ENCODE results near the gene TBX2. TPM values are rescaled to one million over a fixed set of nuclear protein-coding genes. Genes with fewer than 3 reads are reported as not detected.

The TBX2 gene
- total and polyA plus RNA-seq, 2 of the 4 experiments (the other 2 are of a cell fraction) = 20.1 to 64.1 TPM

DNA sequence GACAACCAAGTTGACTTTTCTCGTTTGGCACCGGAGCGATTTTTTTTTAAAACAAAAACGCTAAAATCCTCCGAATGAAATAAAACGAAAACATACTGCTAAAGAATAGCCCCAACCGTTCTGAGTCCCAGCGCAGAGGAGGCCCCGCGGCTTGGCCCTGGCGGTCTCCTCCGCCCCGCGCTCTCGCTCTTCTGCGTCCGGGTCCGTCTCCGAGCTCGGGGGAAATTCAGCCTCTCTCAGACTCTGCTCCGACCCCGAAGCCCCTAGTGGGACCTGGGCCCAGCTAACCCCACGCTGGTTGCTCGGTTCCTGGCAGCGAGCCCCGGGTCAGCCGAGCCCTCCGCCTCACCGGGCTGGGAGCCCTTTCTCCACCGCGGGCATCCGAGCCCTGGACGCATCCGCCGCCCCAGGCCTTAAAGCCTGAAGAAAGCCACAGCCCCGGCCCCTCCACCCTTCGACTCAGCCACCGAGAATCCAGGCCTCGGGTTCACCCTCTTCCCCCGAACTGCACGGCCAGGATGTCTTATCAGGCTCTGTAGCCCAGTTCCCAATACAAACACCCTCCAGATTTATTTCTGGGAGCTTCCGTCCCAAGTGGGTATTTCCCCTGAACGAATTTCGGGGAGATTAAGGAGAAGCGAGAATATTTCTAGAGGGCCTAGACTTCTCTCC lies 1.2 kb downstream of the TBX2 start:
- no peak for DNase-seq
- H3K4me1 ChIP-seq (ENCODE audit: control insufficient read depth, insufficient read depth, low read length) = peaks cover 6% of the 10 kb centered on the region
- peak overlapping the region; percentile 54 to 64; a peak in 2 of 4 replicates for H4K8ac ChIP-seq (ENCODE audit: low read depth in 2 of 2, low read length in 2 of 2)
- H3K27me3 ChIP-seq (ENCODE audit: control insufficient read depth, insufficient read depth, low read length) = no peaks in the 10 kb centered on the region
- no peak overlapping the region for H2AFZ ChIP-seq (replicated peaks; ENCODE audit: low read length, poor library complexity)
- H2AK9ac ChIP-seq (replicated peaks; ENCODE audit: low read depth, low read length, poor library complexity) = peak overlapping the region; percentile 47
- H3K4me3 ChIP-seq (ENCODE audit: insufficient read depth, low read depth, low read length) = peak overlapping the region; percentile 98
- dilution Hi-C loops (cut with HindIII; ENCODE audit: low sequenced_read_pairs, unreplicated experiment) (no loop called here), intact Hi-C loops (cut with micrococcal nuclease) (loop anchor here (1.0 kb wide), 1 partner anchor 681 kb away; no protein-coding TSS in a partner anchor), in situ Hi-C loops (cut with MboI; ENCODE audit: low sequenced_read_pairs) (no loop called here)
- peaks cover 41% of the 10 kb centered on the region for H4K20me1 ChIP-seq (ENCODE audit: insufficient read depth, low read length)
- peak overlapping the region; percentile 80 for H2BK120ac ChIP-seq (ENCODE audit: low read depth, low read length)
- peak overlapping the region; percentile 86 for H3K56ac ChIP-seq (ENCODE audit: extremely low read depth, insufficient read depth, low read length)
- H3K23ac ChIP-seq (ENCODE audit: low read depth, low read length) = peak overlapping the region; percentile 99
- peak overlapping the region; percentile 64 for H4K91ac ChIP-seq (ENCODE audit: insufficient read depth, low read depth, low read length)
- BruUV-seq (replicated peaks) = no TSS peak
- H3K18ac ChIP-seq (ENCODE audit: low read depth, low read length) = peak overlapping the region; percentile 96
- H3K9me1 ChIP-seq (ENCODE audit: insufficient read depth, low read length) = no peaks in the 10 kb centered on the region
- peaks cover 52% of the 10 kb centered on the region for H3K36me3 ChIP-seq (ENCODE audit: control insufficient read depth, insufficient read depth, low read length)
- peak overlapping the region; percentile 100 for H3K27ac ChIP-seq (ENCODE audit: insufficient read depth, low read length)
- peaks cover 0 to 2% of the 10 kb centered on the region in 2 experiments; a peak in 1 of 4 replicates for H3K79me1 ChIP-seq (ENCODE audit: low read depth in 1 of 2, low read length in 2 of 2)
- peak overlapping the region; percentile 99 for H3K14ac ChIP-seq (replicated peaks; ENCODE audit: low read depth, low read length)
- CTCF ChIA-PET = interaction anchor here (1.7 kb wide), 1 partner anchor 10 kb away, joined by 4 read pairs; no protein-coding TSS in a partner anchor
- H4K5ac ChIP-seq (ENCODE audit: low read depth, low read length) = peak overlapping the region; percentile 65
- H3K4ac ChIP-seq (ENCODE audit: low read depth, low read length) = peak overlapping the region; percentile 92
- H3K9ac ChIP-seq (ENCODE audit: low read depth, low read length) = peak overlapping the region; percentile 100
- H2BK5ac ChIP-seq (ENCODE audit: low read depth, low read length, poor library complexity, severe bottlenecking) = peak overlapping the region; percentile 91
- H3K4me2 ChIP-seq (ENCODE audit: low read depth, low read length) = peak overlapping the region; percentile 83
- ATAC-seq (ENCODE audit: low read depth) = no peak
- TF ChIP-seq FOS (IDR thresholded peaks at IDR 0.05; ENCODE audit: low read depth, low read length) (no peak), CHD1 (IDR thresholded peaks at IDR 0.05; ENCODE audit: low read depth, low read length) (no peak; the same call in 1 of the 2 replicates), RFX5 (IDR thresholded peaks at IDR 0.05; ENCODE audit: low read depth, low read length) (no peak), NFE2L2 (IDR thresholded peaks at IDR 0.05; ENCODE audit: low read depth, low read length) (no peak)
- TF ChIP-seq, protein P1, sequence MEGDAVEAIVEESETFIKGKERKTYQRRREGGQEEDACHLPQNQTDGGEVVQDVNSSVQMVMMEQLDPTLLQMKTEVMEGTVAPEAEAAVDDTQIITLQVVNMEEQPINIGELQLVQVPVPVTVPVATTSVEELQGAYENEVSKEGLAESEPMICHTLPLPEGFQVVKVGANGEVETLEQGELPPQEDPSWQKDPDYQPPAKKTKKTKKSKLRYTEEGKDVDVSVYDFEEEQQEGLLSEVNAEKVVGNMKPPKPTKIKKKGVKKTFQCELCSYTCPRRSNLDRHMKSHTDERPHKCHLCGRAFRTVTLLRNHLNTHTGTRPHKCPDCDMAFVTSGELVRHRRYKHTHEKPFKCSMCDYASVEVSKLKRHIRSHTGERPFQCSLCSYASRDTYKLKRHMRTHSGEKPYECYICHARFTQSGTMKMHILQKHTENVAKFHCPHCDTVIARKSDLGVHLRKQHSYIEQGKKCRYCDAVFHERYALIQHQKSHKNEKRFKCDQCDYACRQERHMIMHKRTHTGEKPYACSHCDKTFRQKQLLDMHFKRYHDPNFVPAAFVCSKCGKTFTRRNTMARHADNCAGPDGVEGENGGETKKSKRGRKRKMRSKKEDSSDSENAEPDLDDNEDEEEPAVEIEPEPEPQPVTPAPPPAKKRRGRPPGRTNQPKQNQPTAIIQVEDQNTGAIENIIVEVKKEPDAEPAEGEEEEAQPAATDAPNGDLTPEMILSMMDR (conservative IDR thresholded peaks at IDR 0.05; ENCODE audit: low read depth, low read length) = no peak
- H2BK20ac ChIP-seq (ENCODE audit: low read depth, low read length) = no peak overlapping the region
- H2AK5ac ChIP-seq (ENCODE audit: low read depth, low read length) = 0 out of 2 replicates have a peak overlapping the region, but pooled peaks have one; percentile 48
- 0% methylated on average over 13 of the region's 45 CpGs; no CpG with 5 or more reads in 1 of the 2 experiments for WGBS, 2 experiments (ENCODE audit: extremely low coverage in 2 of 2, insufficient read length in 1 of 2)
- H2BK15ac ChIP-seq (ENCODE audit: low read depth, low read length) = no peak overlapping the region
- POLR2A ChIA-PET (ENCODE audit: unreplicated experiment) = interaction anchor here (0.6 to 2.6 kb wide), 4 partner anchors 9 to 241 kb away, joined by 3 to 10 read pairs (median 6); no protein-coding TSS in a partner anchor
- no peaks in the 10 kb centered on the region for H3K9me3 ChIP-seq (ENCODE audit: control insufficient read depth, insufficient read depth, low read length)
